Measurements from ENCODE around the gene NRARP. TPM values are rescaled to one million over a fixed set of nuclear protein-coding genes. Genes with fewer than 3 reads are reported as not detected.

Gene NRARP
- total and polyA plus RNA-seq, 2 donors from 2014 or later = 1.7 to 4.7 TPM

- Histone ChIP-seq H3K27ac (ENCODE audit: low read depth in 2 of 2, low read length in 2 of 2) (no peak overlapping the region), H3K27me3 (ENCODE audit: control insufficient read depth, insufficient read depth, low read length) (no peaks in the 10 kb centered on the region), H3K9me3 (ENCODE audit: control insufficient read depth in 2 of 3, insufficient read depth in 1 of 3, low read length in 3 of 3) (no peaks in the 10 kb centered on the region), H3K36me3 (ENCODE audit: control insufficient read depth in 2 of 3, insufficient read depth in 3 of 3, low read length in 3 of 3) (no peaks in the 10 kb centered on the region), H3K4me1 (ENCODE audit: control insufficient read depth in 2 of 3, insufficient read depth in 2 of 3, low read depth in 1 of 3, low read length in 3 of 3) (peaks cover 0 to 7% (median 0%) of the 10 kb centered on the region in 3 donors), H3K4me3 (ENCODE audit: low read length in 3 of 3) (no peak overlapping the region), H3K9ac (ENCODE audit: low read length in 3 of 3) (no peak overlapping the region)
- intact Hi-C loops (cut with DNase I) = no loop called here
- TF ChIP-seq CTCF (IDR thresholded peaks at IDR 0.05; ENCODE audit: borderline replicate concordance, extremely low read depth, insufficient read depth) = no peak
- FAIRE-seq (no peak), DNase-seq (no peak)
These were observed 11.4 kb upstream of the NRARP start for GRCh38 chr9:137313326-137313936.

- FAIRE-seq = no peak
- Histone ChIP-seq H3K27ac (ENCODE audit: low read depth in 2 of 2, low read length in 2 of 2) (no peak overlapping the region), H3K4me1 (ENCODE audit: control insufficient read depth in 2 of 3, insufficient read depth in 2 of 3, low read depth in 1 of 3, low read length in 3 of 3) (peaks cover 0 to 7% (median 0%) of the 10 kb centered on the region in 3 donors), H3K9ac (ENCODE audit: low read length in 3 of 3) (no peak overlapping the region), H3K9me3 (ENCODE audit: control insufficient read depth in 2 of 3, insufficient read depth in 1 of 3, low read length in 3 of 3) (no peaks in the 10 kb centered on the region), H3K27me3 (ENCODE audit: control insufficient read depth, insufficient read depth, low read length) (no peaks in the 10 kb centered on the region), H3K4me3 (ENCODE audit: low read length in 3 of 3) (no peak overlapping the region), H3K36me3 (ENCODE audit: control insufficient read depth in 2 of 3, insufficient read depth in 3 of 3, low read length in 3 of 3) (no peaks in the 10 kb centered on the region)
- peak in 2 of 5 donors; percentile 59 to 75 for DNase-seq
- TF ChIP-seq CTCF (IDR thresholded peaks at IDR 0.05; ENCODE audit: borderline replicate concordance, extremely low read depth, insufficient read depth) = no peak
- intact Hi-C loops (cut with DNase I) = no loop called here
These were observed 10.8 kb upstream of the NRARP start for GRCh38 chr9:137312852-137313325.

GRCh38 chr9:137311986-137312851, 10.1 kb upstream of the NRARP start:
- Histone ChIP-seq H3K9me3 (ENCODE audit: control insufficient read depth in 2 of 3, insufficient read depth in 1 of 3, low read length in 3 of 3) (no peaks in the 10 kb centered on the region), H3K4me1 (ENCODE audit: control insufficient read depth in 2 of 3, insufficient read depth in 2 of 3, low read depth in 1 of 3, low read length in 3 of 3) (peaks cover 0 to 11% (median 0%) of the 10 kb centered on the region in 3 donors), H3K27me3 (ENCODE audit: control insufficient read depth, insufficient read depth, low read length) (no peaks in the 10 kb centered on the region), H3K4me3 (ENCODE audit: low read length in 3 of 3) (no peak overlapping the region), H3K27ac (ENCODE audit: low read depth in 2 of 2, low read length in 2 of 2) (peak overlapping the region in 1 of 2 donors; percentile 67), H3K9ac (ENCODE audit: low read length in 3 of 3) (no peak overlapping the region), H3K36me3 (ENCODE audit: control insufficient read depth in 2 of 3, insufficient read depth in 3 of 3, low read length in 3 of 3) (no peaks in the 10 kb centered on the region)
- intact Hi-C loops (cut with DNase I) = no loop called here
- FAIRE-seq (no peak), DNase-seq (peak in 2 of 5 donors; percentile 59 to 69)
- TF ChIP-seq CTCF (IDR thresholded peaks at IDR 0.05; ENCODE audit: borderline replicate concordance, extremely low read depth, insufficient read depth) = no peak

Measured in kidney (tissue), 14 donors.